ENCODE measurements around the gene TFCP2L1. TPM values are rescaled to one million over a fixed set of nuclear protein-coding genes. Genes with fewer than 3 reads are reported as not detected.

The TFCP2L1 gene
- total and polyA plus RNA-seq, 9 donors: 0.05 to 13.8 (median 0.86) TPM; not detected in 1

DNA sequence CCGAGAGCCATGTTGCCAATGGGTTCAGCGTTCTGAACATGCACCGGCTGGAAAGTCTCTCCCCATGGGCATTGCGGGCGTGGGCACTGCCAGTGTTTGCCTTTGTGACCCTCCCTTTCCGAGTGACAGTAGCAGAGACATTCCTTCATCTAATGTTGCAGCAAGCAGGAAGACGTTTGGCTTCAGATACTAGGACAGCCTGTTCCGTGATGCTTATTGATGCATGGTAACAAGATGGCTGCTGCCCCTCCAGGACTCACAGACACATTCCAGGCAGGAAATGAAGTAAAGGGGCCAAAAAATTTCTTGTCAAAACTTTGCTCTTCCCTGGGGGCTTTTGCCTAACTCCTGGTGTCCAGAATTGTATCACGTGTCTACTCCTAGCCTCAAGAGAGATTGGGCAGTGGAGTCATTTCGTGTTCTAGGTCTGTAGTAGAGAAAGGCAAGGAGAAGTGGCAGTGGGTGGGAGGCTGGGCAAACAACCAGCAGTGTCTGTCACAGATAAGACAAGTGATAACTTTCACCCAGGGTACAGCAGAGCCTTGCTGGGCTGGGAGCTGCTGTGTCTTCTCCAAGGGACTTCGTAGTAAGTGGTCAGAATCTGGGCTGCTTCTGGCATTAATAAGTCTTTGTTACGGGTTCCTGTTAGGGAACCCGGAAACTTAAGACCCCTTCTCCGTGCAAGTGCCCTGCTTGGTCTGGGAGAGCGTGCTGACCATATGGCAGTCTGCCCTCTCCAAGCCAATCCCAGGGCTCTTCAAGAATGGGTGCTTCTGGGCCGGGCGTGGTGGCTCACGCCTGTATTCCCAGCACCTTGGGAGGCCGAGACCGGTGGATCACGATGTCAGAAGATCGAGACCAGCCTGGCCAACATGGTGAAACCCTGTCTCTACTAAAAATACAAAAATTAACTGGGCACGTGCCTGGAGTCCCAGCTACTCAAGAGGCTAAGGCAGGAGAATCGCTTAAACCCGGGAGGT, 93.5 kb downstream of the TFCP2L1 start:
- no peak for DNase-seq
- Histone ChIP-seq H3K4me3 (no peak overlapping the region), H3K36me3 (no peaks in the 10 kb centered on the region), H3K27ac (no peak overlapping the region), H3K9me3 (no peaks in the 10 kb centered on the region), H3K4me1 (ENCODE audit: insufficient read depth) (no peaks in the 10 kb centered on the region), H3K27me3 (no peaks in the 10 kb centered on the region)
- WGBS, 3 donors: 84 to 86% (median 84%) methylated on average over 24 to 25 of the region's 25 CpGs
- intact Hi-C loops (cut with DNase I): no loop called here
- TF ChIP-seq POLR2A (IDR thresholded peaks at IDR 0.05): no peak
- TF ChIP-seq EP300 (IDR thresholded peaks at IDR 0.05): no peak
- TF ChIP-seq CTCF (IDR thresholded peaks at IDR 0.05): no peak

DNA sequence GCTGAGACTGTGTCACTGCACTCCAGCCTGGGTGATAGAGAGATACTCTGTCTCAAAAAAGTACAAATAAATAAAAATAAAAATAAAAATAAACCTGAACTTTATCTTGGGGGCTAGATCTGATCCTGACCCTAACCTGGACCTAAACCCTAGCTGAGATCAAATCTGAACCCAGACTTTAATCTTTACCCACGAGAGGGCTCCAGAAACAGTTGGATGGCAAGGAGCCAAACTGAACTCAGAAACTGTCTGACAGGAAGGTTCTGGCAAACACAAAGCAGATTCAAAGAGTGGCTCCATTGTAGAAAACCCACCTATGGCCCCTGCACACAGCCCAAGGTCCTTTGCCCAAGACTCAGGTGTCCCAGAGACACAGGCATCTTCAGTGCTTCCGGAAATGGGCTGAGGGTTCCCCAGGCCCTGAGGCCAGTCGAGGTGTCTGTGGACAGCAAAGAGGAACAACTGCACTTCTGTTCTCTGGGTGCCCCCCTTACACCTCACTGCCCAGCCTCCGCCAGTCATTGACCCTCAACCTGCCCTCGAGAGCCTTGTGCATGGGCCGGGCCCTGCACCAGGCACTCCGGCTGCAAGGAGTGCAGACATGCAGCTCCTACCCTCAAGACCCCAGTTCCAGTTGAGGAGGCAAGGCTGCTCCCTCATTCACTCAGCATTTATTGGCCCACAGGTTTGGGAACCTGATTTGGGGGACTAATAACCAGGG, 95.2 kb downstream of the TFCP2L1 start:
- 63 to 72% (median 70%) methylated on average over 7 of the region's 7 CpGs for WGBS, 3 donors
- TF ChIP-seq EP300 (IDR thresholded peaks at IDR 0.05) (no peak), POLR2A (IDR thresholded peaks at IDR 0.05) (no peak), CTCF (IDR thresholded peaks at IDR 0.05) (no peak)
- Histone ChIP-seq H3K27ac (no peak overlapping the region), H3K27me3 (no peaks in the 10 kb centered on the region), H3K36me3 (no peaks in the 10 kb centered on the region), H3K4me1 (ENCODE audit: insufficient read depth) (no peaks in the 10 kb centered on the region), H3K4me3 (no peak overlapping the region), H3K9me3 (no peaks in the 10 kb centered on the region)
- DNase-seq: no peak
- intact Hi-C loops (cut with DNase I): no loop called here

DNA sequence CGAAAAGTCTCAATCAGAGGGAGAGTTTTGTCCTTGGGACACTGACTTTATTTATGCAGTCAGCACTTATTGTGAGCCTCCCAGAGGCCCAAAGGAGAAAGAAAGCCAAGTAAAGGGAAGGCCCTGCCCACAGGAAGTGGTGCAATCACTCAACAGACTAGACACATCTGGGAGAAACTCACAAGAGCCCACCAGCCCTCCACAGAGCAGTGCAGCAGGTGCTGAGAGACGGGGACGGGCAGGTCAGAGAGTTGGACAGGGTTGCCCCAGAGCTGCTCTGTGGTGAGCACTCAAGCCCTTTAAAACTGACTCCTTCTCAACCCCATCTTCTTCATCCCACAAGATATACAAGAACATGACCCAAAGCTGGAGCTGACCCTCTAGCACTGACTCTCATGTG, 96.0 kb downstream of the TFCP2L1 start:
- DNase-seq: no peak
- no peak overlapping the region for H3K27ac ChIP-seq
- 63 to 73% (median 73%) methylated on average over 3 of the region's 3 CpGs for WGBS, 3 donors
- no peaks in the 10 kb centered on the region for H3K27me3 ChIP-seq
- H3K36me3 ChIP-seq: no peaks in the 10 kb centered on the region
- H3K4me1 ChIP-seq (ENCODE audit: insufficient read depth): no peaks in the 10 kb centered on the region
- intact Hi-C loops (cut with DNase I): no loop called here
- no peaks in the 10 kb centered on the region for H3K9me3 ChIP-seq
- no peak overlapping the region for H3K4me3 ChIP-seq
- TF ChIP-seq CTCF (IDR thresholded peaks at IDR 0.05): no peak
- no peak for TF ChIP-seq EP300 (IDR thresholded peaks at IDR 0.05)
- no peak for TF ChIP-seq POLR2A (IDR thresholded peaks at IDR 0.05)

GRCh38 chr2:121187982-121188411, 97.0 kb downstream of the TFCP2L1 start:
- no peak overlapping the region for H3K4me3 ChIP-seq
- 39 to 48% (median 45%) methylated on average over 6 of the region's 6 CpGs for WGBS, 3 donors
- TF ChIP-seq POLR2A (IDR thresholded peaks at IDR 0.05) (no peak), CTCF (IDR thresholded peaks at IDR 0.05) (no peak), EP300 (IDR thresholded peaks at IDR 0.05) (no peak)
- H3K27ac ChIP-seq: no peak overlapping the region
- H3K27me3 ChIP-seq: no peaks in the 10 kb centered on the region
- H3K36me3 ChIP-seq: no peaks in the 10 kb centered on the region
- intact Hi-C loops (cut with DNase I): no loop called here
- H3K4me1 ChIP-seq (ENCODE audit: insufficient read depth): no peaks in the 10 kb centered on the region
- H3K9me3 ChIP-seq: no peaks in the 10 kb centered on the region
- no peak for DNase-seq
